ENCODE data around the gene NR3C2.

Gene NR3C2

GRCh38 chr4:148075438-148075837 lies 366.8 kb downstream of the NR3C2 start:
- Histone ChIP-seq H3K4me3 (ENCODE audit: low read depth, low read length) (no peak overlapping the region), H3K36me3 (replicated peaks) (peaks cover 10% of the 10 kb centered on the region)
- in situ Hi-C loops (cut with HindIII; ENCODE audit: low pct_ligation_motif_present, low sequenced_read_pairs) = no loop called here

DNA sequence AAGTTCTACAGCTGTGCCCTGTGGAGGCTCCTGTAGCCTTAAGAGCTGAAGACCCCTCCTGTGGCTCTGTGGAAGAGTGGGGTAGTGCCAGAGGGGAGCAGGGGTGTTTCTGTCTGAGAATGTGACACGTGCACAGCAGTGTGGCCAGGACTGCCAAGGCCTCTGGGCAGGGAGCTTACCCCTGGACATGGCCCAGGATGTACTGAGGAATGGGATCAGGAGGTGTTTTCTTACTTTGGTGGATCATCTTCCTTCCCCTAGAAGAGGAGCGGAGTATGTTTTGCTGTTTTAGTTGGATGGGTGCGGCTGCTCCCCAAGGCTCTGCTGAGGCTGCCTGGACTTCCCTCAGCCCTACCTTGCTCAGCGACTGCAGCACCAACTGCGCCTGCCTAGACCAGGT lies 367.8 kb downstream of the NR3C2 start:
- no peak for TF ChIP-seq CTCF (IDR thresholded peaks at IDR 0.05; ENCODE audit: low read depth, low read length, missing control alignments)
- in situ Hi-C loops (cut with HindIII; ENCODE audit: low pct_ligation_motif_present, low sequenced_read_pairs) = no loop called here

More at GRCh38 chr4:148075438-148075837, 366.8 kb downstream of the NR3C2 start:
- Histone ChIP-seq H3K27ac (no peak overlapping the region), H3K27me3 (replicated peaks) (no peaks in the 10 kb centered on the region)
- no peak for TF ChIP-seq CTCF (IDR thresholded peaks at IDR 0.05; ENCODE audit: low read depth, low read length, missing control alignments)
- no peak for DNase-seq

GRCh38 chr4:148073349-148073748 lies 368.9 kb downstream of the NR3C2 start:
- Histone ChIP-seq H3K27me3 (replicated peaks) (no peaks in the 10 kb centered on the region), H3K4me3 (ENCODE audit: low read depth, low read length) (no peak overlapping the region), H3K27ac (no peak overlapping the region), H3K36me3 (replicated peaks) (peaks cover 10% of the 10 kb centered on the region)
- in situ Hi-C loops (cut with HindIII; ENCODE audit: low pct_ligation_motif_present, low sequenced_read_pairs) = no loop called here
- no peak for DNase-seq
- no peak for TF ChIP-seq CTCF (IDR thresholded peaks at IDR 0.05; ENCODE audit: low read depth, low read length, missing control alignments)

More for the DNA sequence above, 367.8 kb downstream of the NR3C2 start:
- Histone ChIP-seq H3K27me3 (replicated peaks) (no peaks in the 10 kb centered on the region), H3K4me3 (ENCODE audit: low read depth, low read length) (no peak overlapping the region), H3K36me3 (replicated peaks) (peaks cover 10% of the 10 kb centered on the region), H3K27ac (no peak overlapping the region)
- DNase-seq = no peak

DNA sequence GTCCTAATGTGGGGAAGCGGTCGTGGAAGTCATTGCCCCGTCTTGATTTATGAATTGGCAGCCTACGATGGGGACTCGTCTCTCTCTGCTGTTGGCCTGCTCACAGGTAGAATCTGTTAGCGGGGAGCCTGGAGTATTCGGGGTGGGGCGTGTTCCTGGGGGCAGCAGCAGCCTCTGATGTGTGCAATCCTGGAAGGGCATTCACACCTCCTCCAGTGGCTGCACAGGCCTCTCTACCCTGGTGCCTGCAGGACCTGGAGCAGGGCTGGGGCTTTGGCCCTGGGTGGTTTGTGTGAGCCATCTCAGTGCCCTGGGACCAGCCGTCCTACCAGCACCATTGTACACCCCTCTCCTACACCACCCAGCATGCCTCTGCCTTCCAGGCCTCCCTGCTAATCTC lies 369.4 kb downstream of the NR3C2 start:
- H3K36me3 ChIP-seq (replicated peaks) = peaks cover 10% of the 10 kb centered on the region
- H3K27ac ChIP-seq = no peak overlapping the region
- DNase-seq = no peak
- no peaks in the 10 kb centered on the region for H3K27me3 ChIP-seq (replicated peaks)
- no peak for TF ChIP-seq CTCF (IDR thresholded peaks at IDR 0.05; ENCODE audit: low read depth, low read length, missing control alignments)
- in situ Hi-C loops (cut with HindIII; ENCODE audit: low pct_ligation_motif_present, low sequenced_read_pairs) = no loop called here
- no peak overlapping the region for H3K4me3 ChIP-seq (ENCODE audit: low read depth, low read length)

- no peak overlapping the region for H3K27ac ChIP-seq
- no peaks in the 10 kb centered on the region for H3K27me3 ChIP-seq (replicated peaks)
- no peak for TF ChIP-seq CTCF (IDR thresholded peaks at IDR 0.05; ENCODE audit: low read depth, low read length, missing control alignments)
- no peak overlapping the region for H3K4me3 ChIP-seq (ENCODE audit: low read depth, low read length)
- H3K36me3 ChIP-seq (replicated peaks) = peaks cover 10% of the 10 kb centered on the region
- DNase-seq = no peak
- in situ Hi-C loops (cut with HindIII; ENCODE audit: low pct_ligation_motif_present, low sequenced_read_pairs) = no loop called here
These were observed 371.2 kb downstream of the NR3C2 start for GRCh38 chr4:148071009-148071408.

DNA sequence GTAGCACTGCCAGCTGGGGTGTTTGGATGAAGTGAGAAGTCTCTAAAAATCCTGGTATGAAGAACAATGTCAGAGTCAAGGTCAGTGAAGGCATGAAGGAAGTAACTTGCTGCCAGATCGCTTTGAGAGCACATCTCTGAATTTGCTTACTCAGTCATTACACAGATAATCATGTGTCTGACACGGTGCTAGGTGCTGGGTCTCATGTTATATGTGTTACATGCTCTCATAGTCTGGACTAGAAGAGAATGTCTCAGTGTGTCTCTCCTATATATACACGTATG lies 372.4 kb downstream of the NR3C2 start:
- DNase-seq = no peak
- in situ Hi-C loops (cut with HindIII; ENCODE audit: low pct_ligation_motif_present, low sequenced_read_pairs) = no loop called here
- peaks cover 15% of the 10 kb centered on the region for H3K36me3 ChIP-seq (replicated peaks)
- no peak for TF ChIP-seq CTCF (IDR thresholded peaks at IDR 0.05; ENCODE audit: low read depth, low read length, missing control alignments)
- no peaks in the 10 kb centered on the region for H3K27me3 ChIP-seq (replicated peaks)
- no peak overlapping the region for H3K27ac ChIP-seq
- no peak overlapping the region for H3K4me3 ChIP-seq (ENCODE audit: low read depth, low read length)

All from brain microvascular endothelial cell (primary cell).